ENCODE results near the gene B4GALT5. TPM values are rescaled to one million over a fixed set of nuclear protein-coding genes. Genes with fewer than 3 reads are reported as not detected.
"Not testable (repeated sequence)": the region's sequence is repeated elsewhere in the genome, so short reads cannot be mapped to it uniquely, and the experiment has no call there.

B4GALT5 gene
- total RNA-seq, 1 donor from 2014 or later = 72.9 TPM

GRCh38 chr20:49724408-49725223 is 10.9 kb upstream of the B4GALT5 start:
- TF ChIP-seq CTCF (IDR thresholded peaks at IDR 0.05) = no peak
- H3K36me3 Mint-ChIP-seq (ENCODE audit: low read depth) = no peaks in the 10 kb centered on the region
- intact Hi-C loops (cut with micrococcal nuclease) = no loop called here
- POLR2A ChIA-PET = interaction anchor here (0.6 to 1.7 kb wide), 5 partner anchors 13 to 495 kb away, joined by 3 to 8 read pairs (median 4); no protein-coding TSS in a partner anchor
- CTCF ChIA-PET = interaction anchor here (1.0 to 1.3 kb wide), 2 partner anchors 17 to 114 kb away, joined by 4 to 5 read pairs; no protein-coding TSS in a partner anchor
- no peaks in the 10 kb centered on the region for H3K9me3 Mint-ChIP-seq
- peak; percentile 49 for ATAC-seq (ENCODE audit: low read depth)
- H3K27me3 Mint-ChIP-seq = no peaks in the 10 kb centered on the region
- H3K27ac Mint-ChIP-seq = peak overlapping the region; percentile 46
- DNase-seq = no peak
- H3K4me3 Mint-ChIP-seq = peak overlapping the region; percentile 28
- H3K4me1 Mint-ChIP-seq = peaks cover 16% of the 10 kb centered on the region

GRCh38 chr20:49723758-49724157 is 10.1 kb upstream of the B4GALT5 start:
- DNase-seq; ATAC-seq (ENCODE audit: low read depth); H3K27ac Mint-ChIP-seq; CTCF ChIA-PET; intact Hi-C loops (cut with micrococcal nuclease); H3K4me3 Mint-ChIP-seq; H3K36me3 Mint-ChIP-seq (ENCODE audit: low read depth); H3K27me3 Mint-ChIP-seq; H3K9me3 Mint-ChIP-seq: not testable (repeated sequence)
- peaks cover 16% of the 10 kb centered on the region for H3K4me1 Mint-ChIP-seq
- POLR2A ChIA-PET = interaction anchor here (0.7 to 1.3 kb wide), 2 partner anchors 14 to 18 kb away, joined by 3 to 5 read pairs; no protein-coding TSS in a partner anchor

- ATAC-seq (ENCODE audit: low read depth); DNase-seq; H3K9me3 Mint-ChIP-seq; H3K36me3 Mint-ChIP-seq (ENCODE audit: low read depth); H3K27ac Mint-ChIP-seq; H3K27me3 Mint-ChIP-seq; H3K4me3 Mint-ChIP-seq; intact Hi-C loops (cut with micrococcal nuclease); POLR2A ChIA-PET: not testable (repeated sequence)
- CTCF ChIA-PET = interaction anchor here (0.7 to 1.1 kb wide), 2 partner anchors 113 to 188 kb away, joined by 3 to 5 read pairs; no protein-coding TSS in a partner anchor
- H3K4me1 Mint-ChIP-seq = peaks cover 21% of the 10 kb centered on the region
These were observed 7.6 kb upstream of the B4GALT5 start for GRCh38 chr20:49721326-49721725.

- no peak for DNase-seq
- intact Hi-C loops (cut with micrococcal nuclease) = loop anchor here (2.0 kb wide), 1 partner anchor 131 kb away; no protein-coding TSS in a partner anchor
- H3K4me1 Mint-ChIP-seq = peaks cover 34% of the 10 kb centered on the region
- H3K4me3 Mint-ChIP-seq = no peak overlapping the region
- peaks cover 27% of the 10 kb centered on the region for H3K36me3 Mint-ChIP-seq (ENCODE audit: low read depth)
- H3K27ac Mint-ChIP-seq = no peak overlapping the region
- TF ChIP-seq CTCF (IDR thresholded peaks at IDR 0.05) = no peak
- CTCF ChIA-PET = interaction anchor here (1.0 kb wide), 1 partner anchor 109 kb away, joined by 3 read pairs; no protein-coding TSS in a partner anchor
- H3K9me3 Mint-ChIP-seq = no peaks in the 10 kb centered on the region
- H3K27me3 Mint-ChIP-seq = no peaks in the 10 kb centered on the region
- no peak for ATAC-seq (ENCODE audit: low read depth)
- POLR2A ChIA-PET = interaction anchor here (1.0 to 7.1 kb wide), 3 partner anchors 11 to 98 kb away, joined by 3 to 55 read pairs (median 29); partner anchors contain the start of gene SLC9A8
These were observed 1.8 kb upstream of the B4GALT5 start for GRCh38 chr20:49715466-49715865.

- Mint-ChIP-seq H3K9me3 (no peaks in the 10 kb centered on the region), H3K4me3 (peak overlapping the region; percentile 96), H3K4me1 (peaks cover 56% of the 10 kb centered on the region), H3K27ac (peak overlapping the region; percentile 94), H3K36me3 (ENCODE audit: low read depth) (peaks cover 40% of the 10 kb centered on the region), H3K27me3 (no peaks in the 10 kb centered on the region)
- TF ChIP-seq CTCF (IDR thresholded peaks at IDR 0.05) = no peak
- POLR2A ChIA-PET = interaction anchor here (0.6 to 7.1 kb wide), 11 partner anchors 11 to 286 kb away, joined by 3 to 55 read pairs (median 6); partner anchors contain the start of gene SLC9A8
- DNase-seq (no peak), ATAC-seq (ENCODE audit: low read depth) (peak; percentile 72)
- CTCF ChIA-PET = interaction anchor here (1.2 to 1.7 kb wide), 2 partner anchors 103 to 105 kb away, joined by 3 to 5 read pairs; no protein-coding TSS in a partner anchor
- intact Hi-C loops (cut with micrococcal nuclease) = loop anchor here (1.0 to 5.0 kb wide), 8 partner anchors 14 to 204 kb away; partner anchors contain the start of genes SLC9A8 and SPATA2
These were observed 504 bp downstream of the B4GALT5 start for GRCh38 chr20:49712996-49713752.
